GM04504 (cell line): Measurements from ENCODE around the gene TUBGCP2.
A peak's percentile ranks its signal among the peaks of the same experiment; 100 is the strongest.

Experiments used
- DNase-seq: peaks from one replicate; pipeline ENCODE4 v3.0.0-alpha.2; 2012; ENCODE audit warnings: low read depth

Gene TUBGCP2, protein sequence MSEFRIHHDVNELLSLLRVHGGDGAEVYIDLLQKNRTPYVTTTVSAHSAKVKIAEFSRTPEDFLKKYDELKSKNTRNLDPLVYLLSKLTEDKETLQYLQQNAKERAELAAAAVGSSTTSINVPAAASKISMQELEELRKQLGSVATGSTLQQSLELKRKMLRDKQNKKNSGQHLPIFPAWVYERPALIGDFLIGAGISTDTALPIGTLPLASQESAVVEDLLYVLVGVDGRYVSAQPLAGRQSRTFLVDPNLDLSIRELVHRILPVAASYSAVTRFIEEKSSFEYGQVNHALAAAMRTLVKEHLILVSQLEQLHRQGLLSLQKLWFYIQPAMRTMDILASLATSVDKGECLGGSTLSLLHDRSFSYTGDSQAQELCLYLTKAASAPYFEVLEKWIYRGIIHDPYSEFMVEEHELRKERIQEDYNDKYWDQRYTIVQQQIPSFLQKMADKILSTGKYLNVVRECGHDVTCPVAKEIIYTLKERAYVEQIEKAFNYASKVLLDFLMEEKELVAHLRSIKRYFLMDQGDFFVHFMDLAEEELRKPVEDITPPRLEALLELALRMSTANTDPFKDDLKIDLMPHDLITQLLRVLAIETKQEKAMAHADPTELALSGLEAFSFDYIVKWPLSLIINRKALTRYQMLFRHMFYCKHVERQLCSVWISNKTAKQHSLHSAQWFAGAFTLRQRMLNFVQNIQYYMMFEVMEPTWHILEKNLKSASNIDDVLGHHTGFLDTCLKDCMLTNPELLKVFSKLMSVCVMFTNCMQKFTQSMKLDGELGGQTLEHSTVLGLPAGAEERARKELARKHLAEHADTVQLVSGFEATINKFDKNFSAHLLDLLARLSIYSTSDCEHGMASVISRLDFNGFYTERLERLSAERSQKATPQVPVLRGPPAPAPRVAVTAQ

DNA sequence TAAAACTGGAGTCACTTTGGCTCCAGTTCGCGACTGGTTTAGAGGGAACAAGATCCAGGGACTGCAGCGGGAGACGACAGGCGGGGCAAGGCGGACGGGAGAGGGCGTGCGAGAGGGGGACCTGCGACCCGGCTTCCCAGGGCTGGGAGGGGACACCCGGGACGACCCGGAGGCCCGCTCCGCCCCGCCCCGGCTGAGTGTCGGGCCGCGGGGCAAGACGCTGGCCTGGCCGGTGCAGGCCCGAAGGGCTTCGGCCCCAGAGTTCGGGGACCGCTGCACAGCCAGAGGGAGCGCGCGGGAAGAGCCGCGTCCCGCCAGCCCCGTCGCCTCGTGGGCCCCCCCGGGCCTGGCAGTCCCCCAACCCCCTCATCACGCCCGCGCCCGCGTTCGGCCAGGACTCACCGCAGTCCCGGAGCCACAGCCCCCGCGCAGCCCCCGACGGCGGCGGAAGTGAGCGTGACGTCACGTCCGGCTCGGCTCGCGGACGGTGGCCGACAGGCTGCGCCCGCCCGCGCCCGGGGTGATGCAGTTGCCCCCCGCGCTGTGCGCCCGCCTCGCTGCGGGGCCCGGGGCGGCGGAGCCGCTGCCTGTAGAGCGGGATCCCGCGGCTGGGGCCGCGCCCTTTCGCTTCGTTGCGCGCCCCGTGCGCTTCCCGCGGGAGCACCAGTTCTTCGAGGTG lies at the start of gene TUBGCP2, which contains the start of gene ZNF511:
Gene TUBGCP2 (minus strand): TSS at position 452 of the 679 bp plus-strand sequence. CDS start 5,931 bp downstream, outside the sequence.
Gene ZNF511 (plus strand): TSS at position 494 of the 679 bp plus-strand sequence. CDS start 30 bp downstream, at position 524.
- peak; percentile 69 for DNase-seq

DNA sequence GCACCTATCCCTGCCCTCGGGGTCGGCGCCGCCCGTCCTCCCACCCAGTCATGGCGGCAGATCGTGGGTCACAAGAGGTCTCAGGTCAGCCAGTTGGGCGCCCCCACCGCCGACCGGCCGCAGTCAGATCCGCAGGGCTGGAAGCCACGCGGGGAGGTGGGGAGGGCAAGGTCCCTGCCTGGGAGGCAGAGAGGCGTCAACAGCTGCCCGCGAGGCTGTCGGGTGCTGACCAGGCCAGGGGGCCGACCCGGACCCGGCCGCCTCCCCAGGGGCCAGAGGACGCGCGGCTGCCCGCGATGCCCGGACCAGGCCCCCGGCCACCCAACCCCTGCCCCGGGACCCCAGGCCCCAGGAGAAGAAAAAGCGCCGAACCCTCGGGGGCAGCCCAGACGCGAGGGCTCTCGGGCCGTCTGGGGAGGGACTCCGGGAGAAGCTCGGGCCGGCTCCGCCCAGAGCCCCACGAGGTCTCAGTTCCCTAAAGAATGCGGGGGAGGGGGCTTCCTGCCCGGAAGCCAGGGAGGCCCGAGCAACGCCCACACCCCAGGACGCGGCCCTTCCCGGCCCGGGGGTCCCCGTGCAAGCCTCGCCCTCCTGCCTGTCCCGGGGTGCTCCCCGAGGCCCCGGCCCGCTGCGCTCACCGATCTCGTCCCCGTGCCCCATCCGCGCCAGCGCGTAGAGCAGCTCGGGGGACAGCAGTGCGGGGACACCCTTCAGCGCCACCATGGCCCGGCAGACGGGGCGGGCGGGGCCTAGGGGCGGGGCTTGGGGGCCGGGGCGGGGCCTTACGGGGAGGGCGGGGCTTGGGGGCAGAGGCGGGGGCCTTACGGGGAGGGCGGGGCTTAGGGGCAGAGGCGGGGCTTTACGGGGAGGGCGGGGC lies 48.9 kb upstream of the TUBGCP2 start, which contains the start of gene FUOM:
Gene FUOM (minus strand): TSS at position 735 of the 877 bp plus-strand sequence. CDS start 12 bp downstream, at position 723.
- no peak for DNase-seq

DNA sequence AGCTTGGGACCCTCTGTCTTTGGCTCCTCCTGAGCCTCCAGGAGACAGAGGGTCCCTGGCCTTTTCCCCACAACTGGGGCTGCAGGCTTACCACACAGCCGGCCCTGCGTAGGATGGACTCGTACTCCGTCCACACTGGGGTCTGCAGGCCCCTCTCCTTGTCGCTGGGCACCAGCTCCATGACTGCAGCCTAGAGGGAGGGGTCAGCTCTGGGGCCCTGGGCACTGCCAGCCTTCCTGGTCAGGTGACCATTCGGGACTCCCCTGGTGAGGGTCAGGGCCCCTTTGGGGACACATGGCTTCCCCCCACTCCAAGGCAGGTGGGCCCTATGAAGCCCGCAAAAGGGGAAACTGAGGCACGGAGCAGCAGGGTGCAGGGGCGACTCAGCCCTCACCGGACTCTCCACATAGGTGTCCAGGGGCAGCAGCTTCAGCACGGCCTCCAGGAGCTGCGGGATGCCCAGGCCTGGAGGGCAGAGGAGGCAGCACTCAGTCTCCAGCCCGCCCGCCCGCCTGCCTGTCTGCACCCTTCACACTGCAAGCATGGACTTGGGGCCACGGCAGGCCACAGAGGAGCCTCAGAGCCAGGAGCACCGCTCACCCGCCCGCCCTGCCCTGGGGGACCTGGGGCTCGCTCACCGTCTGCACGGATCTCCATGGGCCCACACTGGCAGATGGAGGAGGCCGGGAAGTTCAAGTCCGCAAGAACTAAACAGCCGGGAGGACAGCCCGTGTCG lies 48.0 kb upstream of the TUBGCP2 start:
- no peak for DNase-seq

DNA sequence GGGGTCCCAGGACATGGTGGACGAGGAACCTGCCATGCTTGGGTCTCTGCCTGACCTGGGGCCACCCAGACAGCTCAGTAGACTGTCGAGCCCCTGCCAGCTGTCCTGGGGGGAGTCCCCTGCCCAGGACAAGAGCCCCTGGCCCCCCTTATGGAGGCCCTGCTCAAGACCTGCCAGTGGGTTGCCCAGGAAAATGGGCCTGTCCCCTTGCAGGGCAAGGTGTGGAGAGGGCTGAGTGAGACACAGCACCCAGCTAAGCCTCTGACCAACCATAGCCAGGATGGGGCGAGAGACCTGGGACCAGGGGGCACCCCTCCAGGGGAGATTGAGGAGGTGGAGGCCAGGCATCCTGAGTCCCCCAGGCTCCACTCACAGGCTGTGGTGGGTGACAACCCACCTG lies 47.3 kb upstream of the TUBGCP2 start:
- no peak for DNase-seq

DNA sequence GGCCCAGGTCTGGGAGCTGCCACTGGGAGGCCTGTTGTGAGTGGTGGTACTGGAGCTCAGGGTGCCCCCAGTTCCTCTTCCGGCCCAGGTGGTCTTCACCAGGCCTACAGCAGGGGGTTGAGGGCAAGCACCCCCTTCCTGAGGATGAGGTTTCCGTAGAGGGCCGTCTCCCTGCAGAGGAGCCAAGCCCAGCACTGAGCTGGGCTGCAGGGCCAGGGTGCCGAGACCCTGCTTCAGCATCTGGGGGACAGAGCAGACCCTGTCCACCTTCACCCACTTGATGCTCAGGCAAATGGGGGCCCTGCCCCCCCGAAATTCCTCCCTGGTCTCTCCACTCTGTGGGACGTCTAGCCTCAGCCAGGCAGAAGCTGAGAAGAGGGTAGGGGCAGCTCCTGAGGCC lies 46.6 kb upstream of the TUBGCP2 start:
- no peak for DNase-seq

DNA sequence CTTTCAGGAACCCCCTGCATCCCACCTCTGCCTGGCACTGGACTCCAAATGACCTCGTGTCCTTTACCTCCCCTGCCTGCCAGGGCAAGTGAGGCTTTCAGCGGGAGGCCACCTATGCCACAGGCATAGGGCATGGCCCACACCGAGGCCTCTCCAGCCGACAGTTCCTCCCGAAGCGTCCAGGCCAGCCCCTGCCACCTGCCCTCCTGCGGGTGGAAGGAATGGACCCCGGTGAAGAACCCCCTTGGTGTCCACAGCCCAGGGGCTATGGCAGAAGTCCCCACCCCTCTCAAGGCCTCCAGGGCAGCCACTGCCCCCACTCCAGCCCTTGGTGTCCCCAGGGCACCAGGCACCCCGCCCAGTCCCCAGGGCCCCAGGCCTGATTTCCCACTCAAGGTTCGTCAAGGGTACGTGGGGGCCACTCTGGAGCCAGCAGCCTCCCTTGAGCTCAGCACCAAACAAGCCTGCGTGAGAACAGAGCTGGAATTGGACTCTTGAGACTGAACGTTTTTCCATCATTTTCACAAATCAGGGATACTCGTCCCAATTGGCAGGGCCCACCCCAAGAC lies 46.1 kb upstream of the TUBGCP2 start:
- DNase-seq = no peak

DNA sequence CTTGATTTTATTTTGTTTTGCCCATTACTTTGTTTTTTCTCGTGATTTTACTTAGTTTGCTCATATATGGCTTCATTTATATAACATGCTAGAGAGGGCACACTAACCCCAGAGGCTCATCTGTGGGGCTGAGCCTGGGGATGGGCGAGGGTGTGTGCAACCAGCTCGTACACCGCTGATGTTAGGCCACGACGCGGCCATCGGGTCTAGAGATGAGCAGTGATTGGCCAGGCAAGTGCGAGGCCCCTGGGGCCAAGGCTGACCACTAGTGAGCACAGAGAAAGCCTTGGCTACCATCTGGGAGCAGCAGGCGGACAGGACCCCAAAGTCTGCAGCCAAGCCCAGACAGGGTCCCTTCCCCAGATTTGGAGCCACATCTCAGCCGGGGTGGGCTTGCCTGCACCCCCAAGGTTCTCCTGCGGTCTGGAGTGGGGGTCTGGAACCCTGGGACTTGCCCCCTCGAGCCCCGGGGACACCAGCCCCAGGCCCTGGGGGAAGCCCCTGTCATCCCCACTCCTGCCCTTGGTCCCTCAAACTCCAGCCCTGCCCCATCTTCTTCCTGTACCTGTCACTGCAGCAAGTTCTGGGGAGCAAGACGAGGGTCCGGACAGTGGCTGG lies 45.4 kb upstream of the TUBGCP2 start:
- DNase-seq = no peak

DNA sequence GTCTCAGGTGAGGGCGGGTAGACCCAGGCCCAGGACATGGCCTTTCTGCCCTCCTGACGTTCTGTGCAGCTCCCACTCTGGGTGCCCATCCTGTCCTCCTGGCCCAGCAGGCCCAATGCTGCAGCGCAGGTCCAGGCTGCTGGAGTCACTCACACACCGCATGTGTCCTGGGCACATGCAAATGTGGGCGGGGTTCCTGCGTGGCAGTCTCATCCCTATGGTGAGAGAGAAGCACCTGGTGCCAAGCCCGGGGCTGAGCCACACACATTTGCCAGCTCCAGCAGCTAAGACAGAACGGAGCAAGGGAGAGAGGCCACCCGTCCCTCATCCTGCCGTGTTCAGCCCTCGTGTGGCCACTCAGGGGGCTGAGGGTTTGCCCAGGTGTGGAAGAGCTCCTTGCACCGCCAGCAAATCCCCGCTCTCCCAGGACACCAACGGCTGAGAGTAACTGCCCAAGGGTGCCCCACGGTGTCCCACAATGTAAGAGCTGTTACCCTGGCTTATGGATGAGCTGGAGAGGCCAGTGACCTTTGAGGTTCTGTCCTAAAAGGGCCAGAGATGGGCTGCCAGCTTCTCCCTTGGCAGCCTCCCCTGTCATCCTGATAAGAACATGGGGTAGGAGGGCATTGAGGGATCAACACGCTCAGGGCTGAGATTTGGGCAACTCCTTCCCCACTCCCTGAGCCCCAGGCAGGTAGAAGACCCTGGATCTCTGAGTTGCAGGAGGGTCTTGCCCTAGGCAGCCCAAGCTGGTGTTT lies 44.7 kb upstream of the TUBGCP2 start:
- no peak for DNase-seq

DNA sequence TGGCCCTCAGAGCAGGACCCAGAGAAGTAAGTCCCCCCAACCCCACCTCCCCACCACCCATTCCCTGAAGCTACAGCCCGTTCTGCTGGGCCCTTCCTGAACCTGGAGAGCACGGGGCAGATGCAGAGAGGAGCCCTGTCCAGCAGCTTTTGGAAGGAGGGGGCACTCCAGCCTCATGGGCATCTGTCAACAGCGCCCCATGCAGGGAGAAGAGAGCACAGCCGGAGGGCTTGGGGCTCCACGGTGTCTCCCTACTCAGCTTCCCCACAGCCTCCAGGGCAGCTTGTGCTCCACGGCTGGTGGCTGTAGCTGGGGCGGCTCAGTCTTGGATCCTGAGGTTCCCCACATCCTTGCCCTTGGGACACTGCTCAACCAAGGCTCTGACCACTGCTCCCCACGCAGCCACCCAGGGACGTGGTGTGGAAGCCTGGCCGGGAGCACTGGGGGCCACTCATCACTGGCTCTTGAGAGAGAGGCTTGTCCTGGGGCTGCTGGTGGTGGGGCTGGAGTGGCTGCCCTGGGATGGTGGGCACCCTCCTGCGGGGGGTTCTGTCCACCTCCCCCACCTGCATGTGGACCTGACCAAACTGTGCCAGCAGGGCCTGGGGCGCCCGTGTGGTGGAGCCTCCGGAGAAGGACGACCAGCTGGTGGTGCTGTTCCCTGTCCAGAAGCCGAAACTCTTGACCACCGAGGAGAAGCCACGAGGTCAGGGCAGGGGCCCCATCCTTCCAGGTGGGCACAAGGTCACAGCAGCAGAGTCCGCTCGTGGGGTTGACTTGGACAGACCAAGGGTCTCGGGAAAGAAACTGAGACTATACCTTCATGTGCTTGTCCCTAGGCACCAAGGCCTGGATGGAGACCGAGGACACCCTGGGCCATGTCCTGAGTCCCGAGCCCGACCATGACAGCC lies 43.0 kb upstream of the TUBGCP2 start:
- no peak for DNase-seq

DNA sequence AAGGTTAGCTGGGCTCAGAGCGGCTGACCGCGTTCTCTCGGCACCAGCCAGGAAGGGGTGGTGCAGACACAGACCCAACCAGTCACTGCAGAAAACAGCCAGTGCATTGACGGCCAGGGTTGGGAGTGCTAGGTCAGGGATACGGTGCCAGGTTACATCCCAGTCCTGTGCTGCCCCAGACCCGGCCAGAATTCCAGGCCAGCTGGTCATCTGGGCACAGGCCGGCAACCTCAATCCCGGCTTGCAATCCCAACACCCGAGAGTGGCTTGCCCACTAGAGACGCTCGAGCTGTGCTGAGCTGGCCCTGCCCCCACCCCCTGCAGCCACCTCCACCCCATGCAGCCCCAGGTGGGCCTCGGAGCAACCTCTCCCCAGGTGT lies 42.3 kb upstream of the TUBGCP2 start:
- DNase-seq = no peak

DNA sequence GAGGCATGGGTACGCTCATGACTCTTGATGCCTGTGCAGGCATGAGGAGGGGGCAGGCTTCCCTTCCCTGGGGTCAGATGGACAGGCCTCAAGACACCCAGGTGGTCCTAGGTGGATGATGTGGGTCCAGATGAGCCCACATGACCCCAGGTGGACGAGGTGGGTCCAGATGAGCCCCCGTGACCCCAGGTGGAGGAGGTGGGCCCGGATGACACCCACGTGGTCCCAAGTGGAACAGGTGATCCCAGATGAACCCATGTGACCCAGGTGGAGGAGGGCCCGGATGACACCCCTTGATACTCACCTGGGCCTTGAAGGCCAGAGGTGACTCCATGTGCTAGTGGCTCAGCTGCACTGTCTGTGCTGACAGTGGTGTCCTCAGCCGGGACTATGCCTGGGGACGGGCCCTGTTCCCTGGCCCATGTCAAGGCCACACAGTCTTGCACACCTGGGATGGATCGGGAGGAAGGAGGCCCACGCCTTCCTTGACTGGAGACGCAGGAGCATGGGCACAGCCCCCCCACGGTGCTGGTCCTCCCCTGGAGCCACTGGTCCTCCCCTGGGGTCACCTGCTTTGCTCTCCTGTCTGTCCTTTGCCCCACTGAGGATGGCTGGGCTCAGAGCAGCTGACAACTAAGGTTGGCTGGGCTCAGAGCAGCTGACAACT lies 41.7 kb upstream of the TUBGCP2 start:
- DNase-seq = no peak

DNA sequence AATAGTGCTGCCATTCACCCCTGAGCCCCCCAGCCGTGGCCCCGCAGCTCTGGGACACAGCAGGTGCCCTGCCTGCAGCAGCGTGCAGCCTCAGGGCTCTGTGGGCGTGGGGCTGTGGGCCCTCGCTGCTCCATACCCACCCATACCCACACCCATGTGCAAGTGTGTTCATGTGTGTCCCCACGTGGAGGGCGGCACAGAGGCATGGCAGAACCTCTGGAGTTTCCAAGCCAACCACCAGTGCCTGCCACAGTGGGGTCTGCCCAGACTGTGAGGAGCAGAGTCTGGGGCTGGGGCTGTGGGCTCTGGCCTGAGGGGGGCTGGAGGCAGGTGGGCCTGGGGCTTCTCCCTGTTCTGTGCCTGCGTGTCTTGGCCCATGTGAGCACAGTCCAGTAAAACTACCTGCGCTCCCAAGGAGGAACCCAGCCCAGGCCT lies 40.9 kb upstream of the TUBGCP2 start:
- DNase-seq = no peak

DNA sequence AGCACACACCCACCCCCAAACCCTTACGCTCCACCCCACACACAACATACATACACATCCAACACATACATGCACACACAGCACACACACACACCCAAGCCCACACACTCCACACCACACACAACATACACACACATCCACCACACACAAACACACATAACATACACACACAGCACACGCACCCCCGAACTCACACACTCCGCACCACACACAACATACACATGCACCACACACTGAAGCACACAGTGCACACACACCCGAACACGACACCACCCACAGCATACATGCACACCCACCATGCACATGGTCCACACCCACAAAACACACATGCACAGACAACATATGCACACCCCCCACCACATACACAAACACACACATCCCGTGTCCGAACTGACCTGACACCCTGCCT lies 40.5 kb upstream of the TUBGCP2 start:
- no peak for DNase-seq

DNA sequence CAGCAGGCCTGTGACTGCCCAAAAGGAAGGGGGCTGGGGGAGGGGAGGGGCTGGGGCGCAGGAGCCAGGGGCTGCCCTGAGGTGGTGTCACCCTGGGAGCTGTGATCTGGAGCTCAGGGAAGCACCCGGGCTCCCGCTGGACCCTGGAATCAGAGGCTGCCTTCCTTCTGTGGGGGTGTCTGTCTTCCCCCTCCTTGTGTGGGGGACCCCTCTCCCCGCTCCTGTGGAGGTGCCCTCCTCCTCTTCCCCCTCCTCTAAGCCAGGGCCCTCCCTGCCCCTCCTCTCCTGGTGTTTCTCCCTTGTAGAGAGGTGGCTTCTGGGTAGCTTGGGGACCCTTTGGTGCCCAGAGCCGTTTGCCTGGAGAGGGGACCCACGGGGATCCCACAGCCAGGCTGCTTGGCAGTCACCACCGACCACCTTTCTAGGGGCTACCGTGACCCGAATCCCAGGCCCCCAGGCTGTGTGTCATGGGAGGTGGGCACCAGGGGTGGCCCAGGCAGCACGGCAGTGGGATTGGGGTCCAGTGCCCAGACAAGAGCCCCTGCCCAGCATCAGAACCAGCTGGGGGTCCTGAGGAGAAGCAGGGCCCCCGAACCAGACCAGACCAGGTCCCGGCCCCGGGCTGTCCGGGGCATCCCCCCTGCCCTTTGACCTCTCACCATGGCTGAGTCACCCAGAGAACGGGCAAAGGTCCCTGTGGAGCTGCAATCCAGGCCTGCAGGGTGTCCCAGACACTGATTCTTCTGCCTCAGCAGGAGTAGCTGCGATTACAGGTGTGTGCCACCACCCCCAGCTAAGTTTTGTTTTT lies 39.2 kb upstream of the TUBGCP2 start:
- DNase-seq = no peak

DNA sequence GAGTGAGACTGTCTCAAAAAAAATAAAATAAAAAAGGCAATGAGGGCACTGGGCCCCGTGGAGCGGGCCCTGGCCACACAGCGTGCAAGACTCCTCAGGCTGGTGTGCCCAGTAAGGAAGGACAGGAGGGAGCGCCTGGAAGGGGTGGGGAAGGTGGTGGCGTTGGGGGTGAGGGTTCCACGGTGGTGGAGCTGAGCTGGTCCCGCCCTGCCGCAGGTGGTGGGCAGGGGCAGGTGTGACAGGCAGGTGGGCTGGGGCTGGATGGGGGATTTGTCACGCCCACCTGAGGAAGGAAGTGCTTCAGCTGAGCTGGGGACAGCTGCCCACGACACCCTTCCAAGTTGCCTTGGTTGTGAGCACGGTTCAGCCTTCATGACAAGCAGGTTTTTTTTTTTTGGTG lies 37.7 kb upstream of the TUBGCP2 start:
- DNase-seq = no peak

DNA sequence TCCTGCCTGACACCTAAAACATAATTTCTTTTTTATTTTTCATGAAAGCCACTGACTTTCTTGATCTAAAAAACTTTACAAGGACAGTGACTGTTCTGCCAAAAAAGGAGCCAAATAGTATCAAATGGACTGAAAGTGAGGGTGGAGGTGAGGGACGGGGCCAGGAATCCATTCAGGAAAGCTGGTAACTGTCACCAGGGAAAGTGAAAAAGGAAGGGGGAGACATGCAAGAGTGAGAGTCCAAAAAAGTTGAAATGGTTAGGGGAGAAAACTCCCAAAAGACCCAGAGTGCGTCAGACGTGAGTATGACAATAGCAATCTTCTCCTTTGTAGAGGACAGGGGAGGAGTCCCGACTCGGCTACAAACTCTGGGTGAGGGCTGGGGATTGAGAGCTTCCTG lies 35.6 kb upstream of the TUBGCP2 start:
- no peak for DNase-seq
